Neural cell (in vitro differentiated cells): ENCODE measurements around the gene ITGB5. TPM values are rescaled to one million over a fixed set of nuclear protein-coding genes. Genes with fewer than 3 reads are reported as not detected.
"Not testable (repeated sequence)": the region's sequence is repeated elsewhere in the genome, so short reads cannot be mapped to it uniquely, and the experiment has no call there.

Source experiments
- H2AFZ ChIP-seq: fragments of 200-600, 300-800 bp; sonication (generic), shearing (Covaris generic); 2 replicates; pipeline ENCODE4 v1.6.0; 2014; ENCODE audit warnings: low read depth, mild to moderate bottlenecking, antibody characterized with exemption, low read length, moderate library complexity
- H3F3A ChIP-seq: fragments of 200-600 bp; shearing (Covaris generic); 2 replicates; pipeline ENCODE4 v1.6.1; 2016; ENCODE audit warnings: mild to moderate bottlenecking, moderate library complexity, mixed read lengths, antibody characterized with exemption, low read length; ENCODE audit not compliant: insufficient read depth, poor library complexity, severe bottlenecking
- H3K27ac ChIP-seq: fragments of 200-600, 300-800 bp; sonication (generic), shearing (Covaris generic); 2 replicates; pipeline ENCODE4 v1.5.1; 2014; ENCODE audit warnings: mild to moderate bottlenecking, low read length, moderate library complexity
- H3K27me3 ChIP-seq: fragments of 300-800, 200-600 bp; sonication (generic), shearing (Covaris generic); 2 replicates; pipeline ENCODE4 v1.6.0; 2014; ENCODE audit warnings: mild to moderate bottlenecking, low read depth, low read length, moderate library complexity; ENCODE audit not compliant: insufficient read depth
- H3K36me3 ChIP-seq: fragments of 300-800, 200-600 bp; sonication (generic), shearing (Covaris generic); 2 replicates; pipeline ENCODE4 v1.5.1; 2014; ENCODE audit warnings: mild to moderate bottlenecking, antibody characterized with exemption, low read length, moderate library complexity; ENCODE audit not compliant: insufficient read depth
- H3K4me2 ChIP-seq: fragments of 300-800, 200-600 bp; sonication (generic), shearing (Covaris generic); 2 replicates; pipeline ENCODE4 v1.6.0; 2014; ENCODE audit warnings: mild to moderate bottlenecking, low read length
- H3K4me3 ChIP-seq: fragments of 300-800, 200-600 bp; sonication (generic), shearing (Covaris generic); 2 replicates; pipeline ENCODE4 v1.5.1; 2014; ENCODE audit warnings: mild to moderate bottlenecking, low read length, moderate library complexity
- H3K79me2 ChIP-seq: fragments of 200-600 bp; shearing (Covaris generic); replicated peaks from 2 replicates; pipeline ENCODE4 v1.6.0; 2014; ENCODE audit warnings: mild to moderate bottlenecking, low read length, moderate library complexity; ENCODE audit not compliant: insufficient read depth
- H3K9ac ChIP-seq: fragments of 300-800, 200-600 bp; sonication (generic), shearing (Covaris generic); 2 replicates; pipeline ENCODE4 v1.6.1; 2016; ENCODE audit warnings: mild to moderate bottlenecking, low read length, mixed read lengths
- H3K9me2 ChIP-seq: fragments of 200-600 bp; shearing (Covaris generic); 2 replicates; pipeline ENCODE4 v1.6.1; 2016; ENCODE audit warnings: mild to moderate bottlenecking, low read length, mixed read lengths; ENCODE audit not compliant: insufficient read depth
- H3K9me3 ChIP-seq: fragments of 200-600, 300-800 bp; sonication (generic), shearing (Covaris generic); 2 replicates; pipeline ENCODE4 v1.6.1; 2016; ENCODE audit warnings: mild to moderate bottlenecking, mixed run types, low read length, moderate library complexity, mixed read lengths
- H4K20me1 ChIP-seq: fragments of 200-600 bp; shearing (Covaris generic); 2 replicates; pipeline ENCODE4 v1.6.1; 2016; ENCODE audit warnings: mild to moderate bottlenecking, mixed run types; ENCODE audit not compliant: insufficient read depth
- EP300 ChIP-seq: fragments of 450-650 bp; conservative IDR thresholded peaks from 2 replicates; pipeline ENCODE4 v1.6.1; 2014; ENCODE audit warnings: antibody characterized with exemption, mild to moderate bottlenecking, moderate library complexity; ENCODE audit not compliant: poor library complexity, severe bottlenecking
- EZH2 ChIP-seq: fragments of 200-600, 300-800 bp; shearing (Covaris generic), sonication (generic); IDR thresholded peaks from 2 replicates; pipeline ENCODE4 v1.6.1; 2014; ENCODE audit warnings: antibody characterized with exemption, low read length, borderline replicate concordance, mild to moderate bottlenecking; ENCODE audit not compliant: insufficient read depth, poor library complexity, severe bottlenecking
- MXI1 ChIP-seq: fragments of 450-650 bp; conservative IDR thresholded peaks from 2 replicates; pipeline ENCODE4 v1.6.1; 2014; ENCODE audit warnings: antibody characterized with exemption, mild to moderate bottlenecking; ENCODE audit not compliant: poor library complexity, severe bottlenecking
- POLR2AphosphoS5 ChIP-seq: IDR thresholded peaks from 2 replicates; pipeline ENCODE4 v1.6.1; 2012
- RAD21 ChIP-seq: fragments of 450-650 bp; conservative IDR thresholded peaks from 2 replicates; pipeline ENCODE4 v1.6.1; 2014; ENCODE audit warnings: antibody characterized with exemption, mild to moderate bottlenecking, moderate library complexity
- REST ChIP-seq: IDR thresholded peaks from 2 replicates; pipeline ENCODE4 v1.6.1; 2012; ENCODE audit warnings: borderline replicate concordance
- SMC3 ChIP-seq: fragments of 450-650 bp; conservative IDR thresholded peaks from 2 replicates; pipeline ENCODE4 v1.6.1; 2014; ENCODE audit warnings: antibody characterized with exemption, mild to moderate bottlenecking, moderate library complexity; ENCODE audit not compliant: poor library complexity
- TAF1 ChIP-seq: IDR thresholded peaks from 2 replicates; pipeline ENCODE4 v1.6.1; 2012; ENCODE audit warnings: low read depth
- polyA plus RNA-seq: library from polyadenylated mRNA; depleted of rRNA; stranded (reverse); fragments of >200 nt; gene quantifications from 2 replicates; pipeline ENCODE4 v1.2.3, GENCODE V29; 2014
- TF ChIP-seq, protein P1 (sequence below): fragments of 450-650 bp; IDR thresholded peaks from 2 replicates; pipeline ENCODE4 v1.5.1; 2014; ENCODE audit warnings: antibody characterized with exemption, mild to moderate bottlenecking, moderate library complexity; ENCODE audit not compliant: poor library complexity, severe bottlenecking

ITGB5 gene
- polyA plus RNA-seq, 1 donor from 2014 or later = 1.2 TPM

DNA sequence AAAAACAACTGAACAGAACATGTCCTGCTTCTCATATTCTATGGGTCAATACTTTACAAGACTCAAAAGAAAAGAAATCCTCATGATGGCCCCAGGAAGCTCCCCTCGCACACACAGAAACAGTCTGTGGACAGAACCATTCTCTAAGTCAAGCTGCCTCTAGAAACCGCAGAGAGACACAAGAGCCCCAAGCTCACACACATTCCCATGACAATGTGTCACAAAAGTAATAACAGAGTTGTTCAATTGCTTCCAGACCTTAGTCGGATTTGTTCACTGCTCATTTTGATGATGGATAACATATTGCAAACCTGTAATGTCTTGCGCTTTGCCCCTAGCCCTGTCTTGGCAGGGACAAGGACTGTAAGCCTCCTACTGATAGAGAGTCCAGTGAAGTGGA, 96.0 kb downstream of the ITGB5 start:
- no peaks in the 10 kb centered on the region for H3K79me2 ChIP-seq
- H3K4me2 ChIP-seq = no peak overlapping the region
- no peak overlapping the region for H3K9ac ChIP-seq
- H3K9me2 ChIP-seq = no peaks in the 10 kb centered on the region
- no peak overlapping the region for H2AFZ ChIP-seq
- no peaks in the 10 kb centered on the region for H3K27me3 ChIP-seq
- no peaks in the 10 kb centered on the region for H3K36me3 ChIP-seq
- H3K27ac ChIP-seq = no peak overlapping the region
- no peak overlapping the region for H3K4me3 ChIP-seq
- H3F3A ChIP-seq = no peaks in the 10 kb centered on the region
- no peaks in the 10 kb centered on the region for H3K9me3 ChIP-seq
- no peaks in the 10 kb centered on the region for H4K20me1 ChIP-seq
- no peak for TF ChIP-seq RAD21
- TF ChIP-seq SMC3 = no peak
- TF ChIP-seq MXI1 = no peak
- TF ChIP-seq EZH2 = no peak
- no peak for TF ChIP-seq REST
- TF ChIP-seq EP300 = no peak
- TF ChIP-seq TAF1 = no peak
- no peak for TF ChIP-seq POLR2AphosphoS5
- TF ChIP-seq, protein P1, sequence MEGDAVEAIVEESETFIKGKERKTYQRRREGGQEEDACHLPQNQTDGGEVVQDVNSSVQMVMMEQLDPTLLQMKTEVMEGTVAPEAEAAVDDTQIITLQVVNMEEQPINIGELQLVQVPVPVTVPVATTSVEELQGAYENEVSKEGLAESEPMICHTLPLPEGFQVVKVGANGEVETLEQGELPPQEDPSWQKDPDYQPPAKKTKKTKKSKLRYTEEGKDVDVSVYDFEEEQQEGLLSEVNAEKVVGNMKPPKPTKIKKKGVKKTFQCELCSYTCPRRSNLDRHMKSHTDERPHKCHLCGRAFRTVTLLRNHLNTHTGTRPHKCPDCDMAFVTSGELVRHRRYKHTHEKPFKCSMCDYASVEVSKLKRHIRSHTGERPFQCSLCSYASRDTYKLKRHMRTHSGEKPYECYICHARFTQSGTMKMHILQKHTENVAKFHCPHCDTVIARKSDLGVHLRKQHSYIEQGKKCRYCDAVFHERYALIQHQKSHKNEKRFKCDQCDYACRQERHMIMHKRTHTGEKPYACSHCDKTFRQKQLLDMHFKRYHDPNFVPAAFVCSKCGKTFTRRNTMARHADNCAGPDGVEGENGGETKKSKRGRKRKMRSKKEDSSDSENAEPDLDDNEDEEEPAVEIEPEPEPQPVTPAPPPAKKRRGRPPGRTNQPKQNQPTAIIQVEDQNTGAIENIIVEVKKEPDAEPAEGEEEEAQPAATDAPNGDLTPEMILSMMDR = no peak

DNA sequence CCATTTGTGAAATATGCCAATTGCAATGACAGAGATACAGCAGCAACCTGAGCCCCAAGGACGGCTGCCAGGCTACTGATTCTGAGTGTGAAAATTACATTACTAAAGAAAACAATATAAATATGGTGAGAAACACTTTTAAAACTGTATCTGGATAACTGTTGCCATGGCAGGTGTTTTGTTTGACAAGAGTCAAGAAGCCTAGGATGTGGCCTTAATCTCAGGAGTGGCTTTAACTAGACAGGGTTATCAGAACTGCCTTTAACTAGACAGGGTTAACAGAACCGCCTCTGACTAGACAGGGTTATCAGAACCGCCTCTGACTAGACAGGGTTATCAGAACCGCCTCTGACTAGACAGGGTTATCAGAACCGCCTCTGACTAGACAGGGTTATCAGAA, 98.1 kb downstream of the ITGB5 start:
- H3K9ac ChIP-seq, H3F3A ChIP-seq, H4K20me1 ChIP-seq, H3K4me3 ChIP-seq, H3K9me3 ChIP-seq, H3K4me2 ChIP-seq, H2AFZ ChIP-seq, H3K79me2 ChIP-seq, H3K27ac ChIP-seq, H3K27me3 ChIP-seq, H3K9me2 ChIP-seq, H3K36me3 ChIP-seq: not testable (repeated sequence)

- no peaks in the 10 kb centered on the region for H3K9me2 ChIP-seq
- H3K9me3 ChIP-seq = no peaks in the 10 kb centered on the region
- H3K9ac ChIP-seq = no peak overlapping the region
- no peaks in the 10 kb centered on the region for H3F3A ChIP-seq
- H3K36me3 ChIP-seq = no peaks in the 10 kb centered on the region
- H3K4me3 ChIP-seq = no peak overlapping the region
- H4K20me1 ChIP-seq = no peaks in the 10 kb centered on the region
- H3K27me3 ChIP-seq = no peaks in the 10 kb centered on the region
- TF ChIP-seq EP300 (no peak), POLR2AphosphoS5 (no peak)
- H3K79me2 ChIP-seq = no peaks in the 10 kb centered on the region
- H3K27ac ChIP-seq = no peak overlapping the region
- no peak overlapping the region for H3K4me2 ChIP-seq
- no peak overlapping the region for H2AFZ ChIP-seq
Measured at GRCh38 chr3:124788254-124788745, 98.9 kb downstream of the ITGB5 start.
